ENCODE results near the gene PTPN1. TPM values are rescaled to one million over a fixed set of nuclear protein-coding genes. Genes with fewer than 3 reads are reported as not detected.

Gene PTPN1
- total RNA-seq, 4 donors from 2014 or later: 19.9 to 31.4 (median 23.2) TPM

GRCh38 chr20:50634191-50634590, 124.0 kb downstream of the PTPN1 start:
- TF ChIP-seq, protein P1, sequence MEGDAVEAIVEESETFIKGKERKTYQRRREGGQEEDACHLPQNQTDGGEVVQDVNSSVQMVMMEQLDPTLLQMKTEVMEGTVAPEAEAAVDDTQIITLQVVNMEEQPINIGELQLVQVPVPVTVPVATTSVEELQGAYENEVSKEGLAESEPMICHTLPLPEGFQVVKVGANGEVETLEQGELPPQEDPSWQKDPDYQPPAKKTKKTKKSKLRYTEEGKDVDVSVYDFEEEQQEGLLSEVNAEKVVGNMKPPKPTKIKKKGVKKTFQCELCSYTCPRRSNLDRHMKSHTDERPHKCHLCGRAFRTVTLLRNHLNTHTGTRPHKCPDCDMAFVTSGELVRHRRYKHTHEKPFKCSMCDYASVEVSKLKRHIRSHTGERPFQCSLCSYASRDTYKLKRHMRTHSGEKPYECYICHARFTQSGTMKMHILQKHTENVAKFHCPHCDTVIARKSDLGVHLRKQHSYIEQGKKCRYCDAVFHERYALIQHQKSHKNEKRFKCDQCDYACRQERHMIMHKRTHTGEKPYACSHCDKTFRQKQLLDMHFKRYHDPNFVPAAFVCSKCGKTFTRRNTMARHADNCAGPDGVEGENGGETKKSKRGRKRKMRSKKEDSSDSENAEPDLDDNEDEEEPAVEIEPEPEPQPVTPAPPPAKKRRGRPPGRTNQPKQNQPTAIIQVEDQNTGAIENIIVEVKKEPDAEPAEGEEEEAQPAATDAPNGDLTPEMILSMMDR (IDR thresholded peaks at IDR 0.05; ENCODE audit: low read depth): no peak

Small RNAs within 50 kb of the gene (small RNA-seq; reads per million reads assigned to genes)
- not detected for gene COX6CP2
- not detected for gene MIR1302-5
- not detected for gene MIR645
- 0.49 reads per million for gene RF00019

Other genes with a start within 250 kb of the PTPN1 start
- 10 to 100 TPM in 3 of 4 donors, 1 to 10 TPM in 1; 8.8 to 63.0 (median 37.3) TPM for gene RIPOR3, start 181.2 kb downstream of the PTPN1 start, total RNA-seq
- 1 to 10 TPM; 1.6 to 2.2 (median 1.9) TPM for gene PARD6B, start 221.2 kb downstream of the PTPN1 start, total RNA-seq